Measurements from ENCODE around the gene MYH6. TPM values are rescaled to one million over a fixed set of nuclear protein-coding genes. Genes with fewer than 3 reads are reported as not detected.
"Not testable (repeated sequence)": the region's sequence is repeated elsewhere in the genome, so short reads cannot be mapped to it uniquely, and the experiment has no call there.

MYH6 gene
- polyA plus RNA-seq, 1 donor from 2014 or later = not detected

DNA sequence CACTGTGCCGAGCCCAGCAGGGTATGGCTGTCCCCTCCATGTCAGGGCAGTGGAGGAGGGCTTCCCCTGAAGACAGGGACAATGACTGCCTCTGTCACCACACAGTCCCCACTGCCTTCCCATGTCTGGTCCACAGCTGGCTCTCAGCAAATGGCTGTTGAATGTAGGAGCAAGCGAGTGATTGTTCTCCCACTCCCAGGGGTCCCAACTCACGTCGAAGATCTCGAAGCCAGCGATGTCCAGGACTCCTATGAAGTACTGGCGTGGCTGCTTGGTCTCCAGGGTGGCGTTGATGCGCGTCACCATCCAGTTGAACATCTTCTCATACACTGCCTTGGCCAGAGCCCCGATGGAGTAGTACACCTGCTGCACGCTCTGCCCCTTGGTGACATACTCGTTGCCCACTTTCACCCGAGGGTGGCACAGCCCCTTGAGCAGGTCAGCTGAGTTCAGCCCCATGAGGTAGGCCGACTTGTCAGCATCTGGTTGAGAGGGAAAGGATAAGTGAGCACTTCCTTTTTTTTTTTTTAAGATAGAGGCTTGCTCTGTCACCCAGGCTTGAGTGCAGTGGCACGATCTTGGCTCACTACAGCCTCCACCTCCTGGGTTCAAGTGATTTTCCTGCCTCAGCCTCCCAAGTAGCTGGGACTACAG is 7.5 kb downstream of the MYH6 start:
- not testable (repeated sequence) for H3K36me3 Mint-ChIP-seq, H3K4me3 Mint-ChIP-seq, H3K9me3 Mint-ChIP-seq, H3K4me1 Mint-ChIP-seq, H3K27ac Mint-ChIP-seq
- peaks cover 21% of the 10 kb centered on the region for H3K27me3 Mint-ChIP-seq

DNA sequence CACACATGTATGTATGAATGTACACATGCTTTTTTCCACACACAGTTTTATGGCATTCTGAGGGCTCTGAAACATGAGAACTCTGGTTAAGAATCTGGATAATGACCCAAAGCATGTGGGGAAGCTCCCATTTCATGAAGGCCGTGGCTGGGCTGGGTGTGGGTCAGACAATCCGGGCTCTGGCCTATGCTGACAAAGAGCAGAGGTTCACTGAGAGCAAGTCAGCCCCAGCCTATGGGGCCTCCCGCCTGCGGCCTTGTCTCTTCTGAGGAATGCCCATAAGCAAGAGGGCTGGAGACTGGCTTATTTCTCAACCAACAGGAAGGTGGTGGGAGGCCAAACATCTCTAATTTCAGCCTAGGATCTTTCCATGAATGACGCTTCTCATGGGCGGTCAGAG is 8.5 kb downstream of the MYH6 start:
- H3K4me1 Mint-ChIP-seq = peaks cover 0 to 2% (median 0%) of the 10 kb centered on the region in 3 donors
- H3K4me3 Mint-ChIP-seq = no peak overlapping the region
- H3K9me3 Mint-ChIP-seq = no peaks in the 10 kb centered on the region
- H3K27me3 Mint-ChIP-seq = peaks cover 11% of the 10 kb centered on the region
- H3K27ac Mint-ChIP-seq = no peak overlapping the region
- H3K36me3 Mint-ChIP-seq = no peaks in the 10 kb centered on the region

DNA sequence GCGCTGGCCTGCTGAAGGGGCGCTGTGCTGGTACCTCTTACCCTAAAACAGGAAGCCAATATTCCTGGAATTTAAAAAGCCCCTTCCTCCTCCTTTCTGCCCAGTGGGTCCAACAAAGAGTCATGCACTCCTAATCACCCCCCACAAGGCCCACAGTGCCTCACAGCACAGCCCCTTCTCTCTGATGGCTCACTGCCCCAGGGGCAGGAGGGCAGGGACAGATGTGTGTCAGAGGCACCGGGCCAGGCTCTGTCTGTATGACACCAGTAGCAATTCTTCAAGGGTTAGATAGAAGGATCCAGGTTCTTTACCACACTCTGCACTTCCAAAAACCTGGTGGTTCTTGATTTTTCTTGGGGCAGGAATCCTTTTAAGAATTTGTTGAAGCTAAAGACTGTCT is 8.9 kb downstream of the MYH6 start:
- no peak overlapping the region for H3K4me3 Mint-ChIP-seq
- no peaks in the 10 kb centered on the region for H3K36me3 Mint-ChIP-seq
- H3K27me3 Mint-ChIP-seq = peaks cover 11% of the 10 kb centered on the region
- H3K27ac Mint-ChIP-seq = peak overlapping the region in 1 of 3 donors; percentile 27
- H3K4me1 Mint-ChIP-seq = peaks cover 0 to 2% (median 0%) of the 10 kb centered on the region in 3 donors
- no peaks in the 10 kb centered on the region for H3K9me3 Mint-ChIP-seq

DNA sequence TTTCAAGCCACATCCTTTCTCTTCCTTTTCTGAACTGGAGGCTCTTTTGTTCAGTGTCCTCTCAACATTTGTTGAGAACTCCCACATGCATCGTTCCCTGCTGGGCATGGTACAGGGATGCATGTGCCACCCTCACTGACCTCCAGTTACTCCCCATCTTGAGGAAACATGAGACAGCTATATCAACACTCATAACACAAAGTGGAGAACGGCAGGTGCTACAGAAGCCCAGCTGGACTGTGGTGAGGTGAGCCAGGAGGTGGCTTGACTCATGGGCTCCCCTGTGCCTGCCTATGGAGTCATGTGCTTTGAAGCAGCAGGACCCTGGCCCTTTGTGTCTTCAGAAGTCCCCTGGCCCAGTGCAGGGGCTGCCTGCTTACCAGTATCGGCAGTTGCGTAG is 9.7 kb downstream of the MYH6 start:
- no peaks in the 10 kb centered on the region for H3K9me3 Mint-ChIP-seq
- peaks cover 0 to 2% (median 0%) of the 10 kb centered on the region in 3 donors for H3K4me1 Mint-ChIP-seq
- H3K36me3 Mint-ChIP-seq = no peaks in the 10 kb centered on the region
- H3K4me3 Mint-ChIP-seq = no peak overlapping the region
- H3K27ac Mint-ChIP-seq = peak overlapping the region in 1 of 3 donors; percentile 27
- peaks cover 9% of the 10 kb centered on the region for H3K27me3 Mint-ChIP-seq

DNA sequence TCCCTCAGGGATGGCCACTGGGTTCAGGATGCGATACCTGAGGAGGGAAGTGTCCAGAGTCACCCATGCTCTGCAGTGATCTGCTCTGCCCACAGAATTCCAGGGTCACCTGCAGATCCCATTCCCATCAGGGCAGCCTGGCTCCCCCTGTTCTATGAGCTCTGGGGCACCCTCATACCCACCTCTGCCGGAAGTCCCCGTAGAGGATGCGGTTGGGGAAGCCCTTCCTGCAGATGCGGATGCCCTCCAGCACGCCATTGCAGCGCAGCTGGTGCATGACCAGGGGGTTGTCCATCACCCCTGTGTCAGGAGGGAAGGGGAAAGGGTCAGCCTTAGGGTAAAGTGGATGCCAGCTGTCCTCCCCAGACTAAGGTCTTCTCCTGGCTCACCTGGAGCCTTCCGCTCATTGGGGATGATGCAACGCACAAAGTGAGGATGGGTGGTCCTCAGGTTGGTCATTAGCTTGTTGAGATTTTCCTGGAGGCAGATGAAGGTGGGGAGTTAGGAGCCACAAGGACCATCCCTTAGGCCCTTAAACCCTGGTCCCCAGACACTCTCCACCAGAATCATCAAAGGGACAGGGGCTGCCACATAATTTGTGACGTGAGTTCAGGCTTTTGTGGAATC is 11.2 kb downstream of the MYH6 start:
- H3K9me3 Mint-ChIP-seq = no peaks in the 10 kb centered on the region
- peaks cover 0 to 2% (median 0%) of the 10 kb centered on the region in 3 donors for H3K4me1 Mint-ChIP-seq
- no peak overlapping the region for H3K27ac Mint-ChIP-seq
- H3K27me3 Mint-ChIP-seq = peaks cover 9% of the 10 kb centered on the region
- H3K4me3 Mint-ChIP-seq = peak overlapping the region in 1 of 4 donors; percentile 17
- no peaks in the 10 kb centered on the region for H3K36me3 Mint-ChIP-seq

DNA sequence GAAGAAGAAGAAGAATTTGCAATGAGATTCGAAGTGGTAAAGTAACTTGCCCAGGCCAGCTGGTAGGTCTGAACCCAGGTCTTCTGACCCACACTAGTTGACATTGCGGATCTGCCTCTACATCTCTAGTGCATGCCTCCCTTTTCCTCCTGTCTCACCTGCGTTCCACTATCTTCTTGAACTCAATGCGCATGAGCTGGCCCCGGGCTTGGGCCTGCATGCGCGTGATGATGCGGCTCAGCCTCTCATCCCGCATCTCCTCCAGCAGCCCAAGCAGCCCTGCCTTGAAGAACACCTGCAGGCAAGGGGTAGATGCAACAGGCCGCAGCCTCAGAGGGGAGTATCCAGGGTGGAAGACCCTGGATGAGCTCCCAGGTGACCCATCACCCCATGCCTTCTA is 11.9 kb downstream of the MYH6 start:
- Mint-ChIP-seq H3K36me3 (no peaks in the 10 kb centered on the region), H3K27ac (no peak overlapping the region), H3K4me3 (no peak overlapping the region), H3K4me1 (peaks cover 0 to 2% (median 0%) of the 10 kb centered on the region in 3 donors), H3K9me3 (no peaks in the 10 kb centered on the region), H3K27me3 (peaks cover 4% of the 10 kb centered on the region)

DNA sequence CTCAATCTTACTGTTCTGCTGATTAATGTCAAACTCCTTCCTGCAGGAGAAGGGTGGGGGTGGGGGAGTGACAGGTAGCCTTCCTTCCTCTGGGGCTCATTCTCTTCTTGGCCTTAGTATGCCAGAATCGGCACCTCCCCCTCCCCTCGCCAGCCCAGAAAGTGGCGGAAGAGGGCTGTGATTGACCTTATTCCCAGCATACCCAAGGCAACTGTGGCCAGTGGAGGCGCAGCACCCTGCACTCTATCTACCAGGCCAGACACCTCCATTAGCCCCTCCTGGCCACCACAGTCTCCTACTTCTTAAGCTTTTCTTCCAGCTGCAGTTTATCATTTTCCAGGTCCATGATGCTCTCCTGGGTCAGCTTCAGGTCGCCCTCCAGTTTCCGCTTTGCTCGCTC is 15.5 kb downstream of the MYH6 start:
- no peak overlapping the region for H3K4me3 Mint-ChIP-seq
- H3K36me3 Mint-ChIP-seq = no peaks in the 10 kb centered on the region
- peak overlapping the region in 1 of 3 donors; percentile 41 for H3K27ac Mint-ChIP-seq
- peaks cover 0 to 2% (median 0%) of the 10 kb centered on the region in 3 donors for H3K4me1 Mint-ChIP-seq
- peaks cover 14% of the 10 kb centered on the region for H3K27me3 Mint-ChIP-seq
- H3K9me3 Mint-ChIP-seq = no peaks in the 10 kb centered on the region

DNA sequence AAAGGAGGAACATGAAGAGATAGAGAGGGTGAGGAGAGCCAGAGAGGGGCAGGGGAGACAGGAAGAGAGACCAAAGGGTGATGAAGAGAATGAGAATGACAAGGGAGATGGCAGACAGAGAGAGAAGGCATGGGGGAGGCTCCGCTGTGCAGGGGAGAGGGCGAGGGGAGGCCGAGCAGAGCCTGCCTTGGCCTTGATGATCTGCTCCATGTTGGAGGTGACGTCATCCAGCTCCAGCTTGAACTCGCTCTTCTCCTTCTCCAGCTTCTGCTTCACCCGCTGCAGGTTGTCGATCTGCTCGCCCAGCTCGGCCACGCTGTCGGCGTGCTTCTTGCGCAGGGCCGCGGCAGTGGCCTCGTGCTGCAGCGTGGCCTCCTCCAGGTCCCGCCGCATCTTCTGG is 18.2 kb downstream of the MYH6 start:
- H3K9me3 Mint-ChIP-seq, H3K4me3 Mint-ChIP-seq, H3K27ac Mint-ChIP-seq, H3K36me3 Mint-ChIP-seq, H3K4me1 Mint-ChIP-seq: not testable (repeated sequence)
- H3K27me3 Mint-ChIP-seq = peaks cover 18% of the 10 kb centered on the region

DNA sequence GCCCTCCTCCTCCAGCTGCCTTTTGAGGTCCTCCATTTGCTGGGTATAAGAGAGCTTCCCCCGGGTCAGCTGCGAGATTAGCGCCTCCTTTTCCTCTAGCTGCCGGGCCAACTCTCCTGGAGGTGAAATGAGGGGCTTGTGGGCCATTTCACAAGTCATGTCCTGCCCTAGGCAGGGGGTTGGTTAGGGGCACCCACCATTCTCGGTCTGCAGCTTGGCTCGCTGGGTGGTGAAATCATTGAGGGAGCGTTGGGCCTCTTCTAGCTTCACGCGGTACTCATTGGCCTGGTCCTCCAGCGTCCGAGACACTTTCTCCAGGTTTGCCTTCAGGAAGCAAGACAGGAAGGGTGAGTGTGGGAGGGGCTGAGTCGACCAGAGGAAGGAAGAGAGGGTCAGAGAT is 18.7 kb downstream of the MYH6 start:
- H3K4me1 Mint-ChIP-seq = no peaks in the 10 kb centered on the region
- peaks cover 19% of the 10 kb centered on the region for H3K27me3 Mint-ChIP-seq
- H3K36me3 Mint-ChIP-seq = no peaks in the 10 kb centered on the region
- H3K9me3 Mint-ChIP-seq = no peaks in the 10 kb centered on the region
- no peak overlapping the region for H3K27ac Mint-ChIP-seq
- no peak overlapping the region for H3K4me3 Mint-ChIP-seq

DNA sequence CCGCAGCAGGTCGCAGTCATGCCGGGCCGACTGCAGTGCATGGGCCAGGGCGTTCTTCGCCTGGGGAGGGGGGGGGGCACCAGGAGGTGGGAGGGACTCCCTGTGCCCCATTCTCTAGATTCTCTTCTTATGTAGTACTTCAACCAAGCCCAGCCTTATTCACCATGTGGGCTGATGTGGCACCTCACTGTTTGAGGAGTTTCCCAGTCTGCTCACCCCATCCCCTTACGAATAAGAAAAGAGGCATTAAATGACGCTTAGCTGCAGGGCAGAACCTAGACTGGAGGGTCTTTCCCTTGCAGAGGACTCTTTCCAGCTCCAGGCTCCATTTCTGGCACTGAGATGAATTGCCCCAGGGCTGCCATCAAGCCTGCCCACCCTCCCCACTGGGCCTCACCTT is 19.1 kb downstream of the MYH6 start:
- no peaks in the 10 kb centered on the region for H3K36me3 Mint-ChIP-seq
- H3K9me3 Mint-ChIP-seq = no peaks in the 10 kb centered on the region
- H3K27me3 Mint-ChIP-seq = peaks cover 19% of the 10 kb centered on the region
- no peak overlapping the region for H3K27ac Mint-ChIP-seq
- H3K4me1 Mint-ChIP-seq = no peaks in the 10 kb centered on the region
- H3K4me3 Mint-ChIP-seq = no peak overlapping the region

DNA sequence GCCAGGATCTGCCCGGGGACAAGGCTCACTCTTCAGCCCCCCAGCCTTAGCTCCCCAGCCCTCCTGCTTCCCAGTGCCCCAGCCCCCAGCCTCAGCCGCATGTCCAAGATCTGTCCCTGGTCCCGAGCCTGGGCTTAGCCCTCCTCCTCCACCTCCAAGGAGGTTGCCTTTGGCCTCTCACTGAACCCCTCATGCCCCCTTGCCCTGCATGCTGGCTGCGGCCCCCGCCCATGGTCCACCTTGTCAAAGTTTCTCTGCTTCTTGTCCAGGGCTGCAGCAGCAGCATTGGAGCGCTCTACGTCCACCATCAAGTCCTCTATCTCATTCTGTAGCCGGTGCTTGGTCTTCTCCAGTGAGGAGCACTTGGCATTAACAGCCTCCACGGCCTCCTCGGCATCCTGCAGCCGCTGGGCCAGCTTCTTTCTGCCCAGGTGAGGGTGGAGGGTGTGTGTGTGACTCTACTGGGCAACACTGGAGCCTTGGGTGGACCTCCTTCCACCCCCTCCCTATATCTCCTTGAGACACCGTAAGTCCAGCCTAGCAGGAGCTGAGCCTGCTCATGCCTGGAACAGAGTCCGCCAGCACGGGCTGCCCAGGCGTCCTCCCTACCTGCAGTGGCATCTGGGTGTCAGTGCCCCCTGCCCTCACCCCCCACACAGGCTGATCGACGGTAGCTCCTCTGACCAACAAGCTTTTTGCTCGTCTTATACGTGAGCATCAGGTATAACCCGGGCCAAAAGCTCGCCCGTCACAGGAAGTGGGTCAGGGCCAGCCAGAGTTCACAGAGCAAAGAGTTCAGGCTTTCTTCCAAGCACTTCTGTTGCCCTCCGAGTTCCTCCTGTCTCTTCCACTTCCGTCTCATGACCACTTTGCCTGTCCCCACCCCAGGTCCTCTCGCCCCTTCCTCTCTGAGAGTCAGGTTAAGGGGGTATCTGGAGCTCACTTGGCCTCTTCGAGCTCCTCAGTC is 19.9 kb downstream of the MYH6 start:
- Mint-ChIP-seq H3K36me3 (no peaks in the 10 kb centered on the region), H3K27me3 (peaks cover 17% of the 10 kb centered on the region), H3K4me1 (no peaks in the 10 kb centered on the region), H3K4me3 (no peak overlapping the region), H3K9me3 (no peaks in the 10 kb centered on the region), H3K27ac (no peak overlapping the region)

DNA sequence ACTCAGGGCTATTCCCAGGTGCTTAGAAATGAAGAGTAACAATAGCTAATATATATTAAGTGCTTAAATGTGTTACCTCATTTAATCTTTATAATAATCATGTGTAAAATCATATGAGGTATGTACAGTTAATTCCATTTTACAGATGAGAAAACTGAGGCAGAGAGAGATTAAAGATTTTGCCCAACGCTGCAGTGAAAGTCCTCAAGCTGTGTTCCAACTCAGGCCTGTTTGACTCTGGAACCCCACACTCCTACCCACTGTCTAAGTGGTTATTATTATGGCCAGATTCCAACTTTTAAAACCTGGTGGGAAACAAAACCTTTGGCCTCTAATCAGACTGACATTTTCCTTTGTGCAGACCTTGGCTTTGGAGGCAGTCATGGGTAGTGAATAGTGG is 21.1 kb downstream of the MYH6 start:
- no peak overlapping the region for H3K4me3 Mint-ChIP-seq
- H3K27me3 Mint-ChIP-seq = peaks cover 23% of the 10 kb centered on the region
- no peaks in the 10 kb centered on the region for H3K4me1 Mint-ChIP-seq
- H3K27ac Mint-ChIP-seq = no peak overlapping the region
- no peaks in the 10 kb centered on the region for H3K9me3 Mint-ChIP-seq
- H3K36me3 Mint-ChIP-seq = no peaks in the 10 kb centered on the region

DNA sequence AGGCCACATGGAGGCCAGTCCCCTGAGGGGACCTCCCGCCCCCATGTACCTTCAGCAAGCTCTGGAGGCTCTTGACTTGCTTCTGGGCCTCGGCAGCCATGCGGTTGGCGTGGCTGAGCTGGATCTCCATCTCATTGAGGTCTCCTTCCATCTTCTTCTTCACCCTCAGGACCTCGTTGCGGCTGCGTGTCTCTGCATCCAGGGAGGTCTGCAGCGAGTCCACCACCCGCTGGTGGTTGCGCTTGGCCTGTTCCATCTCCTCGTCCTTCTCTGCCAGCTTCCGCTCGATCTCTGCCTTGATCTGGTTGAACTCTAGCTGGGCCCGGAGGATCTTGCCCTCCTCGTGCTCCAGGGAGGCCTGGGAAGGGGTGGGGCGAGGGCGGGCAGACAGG is 21.8 kb downstream of the MYH6 start:
- peaks cover 30% of the 10 kb centered on the region for H3K27me3 Mint-ChIP-seq
- not testable (repeated sequence) for H3K4me1 Mint-ChIP-seq, H3K36me3 Mint-ChIP-seq, H3K9me3 Mint-ChIP-seq, H3K4me3 Mint-ChIP-seq, H3K27ac Mint-ChIP-seq

DNA sequence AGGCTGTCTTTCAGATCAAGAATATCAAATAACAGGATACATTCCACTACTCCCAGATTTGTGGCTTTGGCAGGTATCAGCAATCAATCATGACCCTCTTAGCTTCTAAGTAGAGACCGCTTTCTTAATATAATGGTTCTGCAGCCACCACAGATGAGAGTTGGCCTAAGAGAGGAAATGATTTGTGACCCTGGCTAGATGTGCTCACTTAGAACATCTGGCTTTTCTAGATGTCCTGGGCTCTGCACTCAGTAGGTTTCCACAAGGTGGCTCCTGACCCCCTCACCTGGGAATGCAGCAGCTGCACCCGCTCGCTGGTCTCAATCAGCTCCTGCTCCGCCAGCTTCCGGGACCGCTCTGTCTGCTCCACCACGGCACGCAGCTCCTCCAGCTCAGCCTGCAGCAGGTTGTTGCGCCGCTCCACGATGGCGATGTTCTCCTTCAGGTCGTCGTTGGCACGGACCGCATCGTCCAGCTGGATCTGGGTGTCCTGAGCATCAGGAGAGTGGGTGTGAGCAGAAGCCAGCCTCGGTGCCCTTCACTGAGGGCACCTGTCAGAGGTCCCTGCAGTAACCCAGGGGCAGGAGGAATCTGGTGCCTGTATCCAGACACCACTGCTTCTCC is 22.3 kb downstream of the MYH6 start:
- Mint-ChIP-seq H3K27ac (no peak overlapping the region), H3K4me1 (no peaks in the 10 kb centered on the region), H3K9me3 (no peaks in the 10 kb centered on the region), H3K4me3 (no peak overlapping the region), H3K36me3 (no peaks in the 10 kb centered on the region), H3K27me3 (peaks cover 29% of the 10 kb centered on the region)

DNA sequence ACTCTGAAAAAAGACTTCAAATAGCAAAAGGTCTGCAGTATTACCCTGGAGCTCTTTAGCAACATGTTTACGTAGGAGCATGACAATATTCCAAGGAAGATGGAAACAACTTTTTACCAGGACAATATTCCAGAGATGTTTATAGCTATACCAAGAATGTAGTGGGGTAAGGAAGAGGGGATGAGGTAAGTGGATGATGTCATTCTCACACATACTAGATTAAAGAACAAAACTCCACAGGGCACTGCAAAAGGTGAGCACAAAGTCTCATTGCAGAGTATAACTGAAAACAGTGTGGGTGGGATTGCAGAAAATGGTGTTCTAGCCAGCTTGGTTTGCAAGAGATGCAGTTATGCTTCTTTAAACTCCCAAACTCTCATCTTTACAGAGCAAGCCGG is 22.8 kb downstream of the MYH6 start:
- Mint-ChIP-seq H3K4me1 (no peaks in the 10 kb centered on the region), H3K4me3 (no peak overlapping the region), H3K36me3 (no peaks in the 10 kb centered on the region), H3K27me3 (peaks cover 28% of the 10 kb centered on the region), H3K27ac (no peak overlapping the region), H3K9me3 (no peaks in the 10 kb centered on the region)
